Measurements from ENCODE around the gene OR5AK2. TPM values are rescaled to one million over a fixed set of nuclear protein-coding genes. Genes with fewer than 3 reads are reported as not detected.
"Not testable (repeated sequence)": the region's sequence is repeated elsewhere in the genome, so short reads cannot be mapped to it uniquely, and the experiment has no call there.

Gene OR5AK2
- total RNA-seq (not detected), polyA plus RNA-seq (not detected)

- Histone ChIP-seq H3K27me3 (no peaks in the 10 kb centered on the region), H3K27ac (no peak within 1 kb of the TSS), H3K9me3 (peaks cover 0 to 1% (median 0%) of the 10 kb centered on the region in 4 donors), H3K4me1 (no peaks in the 10 kb centered on the region), H3K36me3 (no peaks in the 10 kb centered on the region), H3K4me3 (no peak within 1 kb of the TSS)
- no peak for TF ChIP-seq CTCF (IDR thresholded peaks at IDR 0.05)
- no peak for TF ChIP-seq EP300 (IDR thresholded peaks at IDR 0.05)
- TF ChIP-seq POLR2A (IDR thresholded peaks at IDR 0.05) = no peak
- no peak for TF ChIP-seq POLR2AphosphoS5 (IDR thresholded peaks at IDR 0.05)
- WGBS, 2 donors = 75 to 90% methylated on average over 1 of the region's 1 CpG
- intact Hi-C loops (cut with DNase I) = no loop called here
- DNase-seq = no peak
Observed at GRCh38 chr11:56988614-56989013, at the start of gene OR5AK2. TSS of gene OR5AK2 (plus strand) at chr11:56988914. CDS start at chr11:56988914, 0 bp downstream.

DNA sequence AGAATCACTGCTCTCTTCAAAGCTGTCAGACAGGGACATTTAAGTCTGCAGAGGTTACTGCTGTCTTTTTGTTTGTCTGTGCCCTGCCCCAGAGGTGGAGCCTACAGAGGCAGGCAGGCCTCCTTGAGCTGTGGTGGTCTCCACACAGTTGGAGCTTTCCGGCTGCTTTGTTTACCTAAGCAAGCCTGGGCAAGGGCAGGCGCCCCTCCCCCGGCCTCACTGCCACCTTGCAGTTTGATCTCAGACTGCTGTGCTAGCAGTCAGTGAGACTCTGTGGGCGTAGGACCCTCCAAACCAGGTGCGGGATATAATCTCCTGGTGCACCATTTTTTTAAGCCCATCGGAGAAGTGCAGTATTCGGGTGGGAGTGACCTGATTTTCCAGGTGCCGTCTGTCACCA is 43.2 kb upstream of the OR5AK2 start:
- H3K27me3 ChIP-seq; H3K36me3 ChIP-seq; H3K9me3 ChIP-seq; H3K4me1 ChIP-seq; intact Hi-C loops (cut with DNase I); DNase-seq; H3K4me3 ChIP-seq; H3K27ac ChIP-seq: not testable (repeated sequence)
- 82 to 91% methylated on average over 8 of the region's 8 CpGs for WGBS, 2 donors

- Histone ChIP-seq H3K4me1 (no peaks in the 10 kb centered on the region), H3K4me3 (no peak overlapping the region), H3K36me3 (no peaks in the 10 kb centered on the region), H3K27me3 (no peaks in the 10 kb centered on the region), H3K27ac (no peak overlapping the region), H3K9me3 (peaks cover 0 to 2% (median 0%) of the 10 kb centered on the region in 4 donors)
- intact Hi-C loops (cut with DNase I) = no loop called here
- WGBS, 2 donors = 80% methylated on average over 2 of the region's 2 CpGs
- no peak for TF ChIP-seq POLR2AphosphoS5 (IDR thresholded peaks at IDR 0.05)
- no peak for TF ChIP-seq POLR2A (IDR thresholded peaks at IDR 0.05)
- no peak for TF ChIP-seq EP300 (IDR thresholded peaks at IDR 0.05)
- TF ChIP-seq CTCF (IDR thresholded peaks at IDR 0.05) = no peak
- no peak for DNase-seq
Observed at GRCh38 chr11:56948991-56949515, 39.7 kb upstream of the OR5AK2 start.

GRCh38 chr11:56950510-56950909 is 38.2 kb upstream of the OR5AK2 start:
- Histone ChIP-seq H3K4me3 (no peak overlapping the region), H3K4me1 (no peaks in the 10 kb centered on the region), H3K36me3 (no peaks in the 10 kb centered on the region), H3K27ac (no peak overlapping the region), H3K9me3 (peaks cover 0 to 2% (median 0%) of the 10 kb centered on the region in 4 donors), H3K27me3 (no peaks in the 10 kb centered on the region)
- intact Hi-C loops (cut with DNase I) = no loop called here
- WGBS, 2 donors = 83 to 87% methylated on average over 2 of the region's 2 CpGs
- DNase-seq = no peak
- TF ChIP-seq POLR2AphosphoS5 (IDR thresholded peaks at IDR 0.05) = no peak

- H3K36me3 ChIP-seq; H3K27ac ChIP-seq; DNase-seq; intact Hi-C loops (cut with DNase I); H3K4me3 ChIP-seq; H3K4me1 ChIP-seq; H3K9me3 ChIP-seq; H3K27me3 ChIP-seq: not testable (repeated sequence)
- 97% methylated on average over 1 of the region's 1 CpG for WGBS, 2 donors
Observed at GRCh38 chr11:56953907-56954306, 34.8 kb upstream of the OR5AK2 start.

DNA sequence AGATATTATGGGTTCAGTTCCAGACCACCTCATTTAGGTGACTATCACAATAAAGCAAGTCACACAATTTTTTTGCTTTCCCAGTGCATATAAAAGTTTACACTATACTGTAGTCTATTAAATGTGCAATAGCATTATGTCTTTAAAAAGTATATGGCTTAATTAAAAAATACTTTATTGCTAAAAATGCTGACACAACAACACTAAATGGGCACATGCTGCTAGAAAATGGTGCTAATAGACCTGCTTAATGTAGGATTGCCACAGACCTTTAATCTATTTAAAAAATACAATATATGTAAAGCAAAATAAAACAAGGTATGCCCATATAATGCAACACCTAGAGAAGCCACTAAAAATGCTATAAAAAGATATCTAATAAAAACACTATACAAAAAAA is 27.1 kb upstream of the OR5AK2 start:
- Histone ChIP-seq H3K27ac (no peak overlapping the region), H3K27me3 (no peaks in the 10 kb centered on the region), H3K36me3 (no peaks in the 10 kb centered on the region), H3K4me1 (no peaks in the 10 kb centered on the region), H3K9me3 (peaks cover 0 to 5% (median 1%) of the 10 kb centered on the region in 4 donors), H3K4me3 (no peak overlapping the region)
- TF ChIP-seq POLR2A (IDR thresholded peaks at IDR 0.05) (no peak), POLR2AphosphoS5 (IDR thresholded peaks at IDR 0.05) (no peak), CTCF (IDR thresholded peaks at IDR 0.05) (no peak), EP300 (IDR thresholded peaks at IDR 0.05) (no peak)
- no peak for DNase-seq
- intact Hi-C loops (cut with DNase I) = no loop called here

Data from sigmoid colon (tissue), 7 donors.